Measurements from ENCODE around the gene SEC14L5.

The SEC14L5 gene

GRCh38 chr16:5016967-5017677, 59.0 kb downstream of the SEC14L5 start:
- DNase-seq = no peak

DNA sequence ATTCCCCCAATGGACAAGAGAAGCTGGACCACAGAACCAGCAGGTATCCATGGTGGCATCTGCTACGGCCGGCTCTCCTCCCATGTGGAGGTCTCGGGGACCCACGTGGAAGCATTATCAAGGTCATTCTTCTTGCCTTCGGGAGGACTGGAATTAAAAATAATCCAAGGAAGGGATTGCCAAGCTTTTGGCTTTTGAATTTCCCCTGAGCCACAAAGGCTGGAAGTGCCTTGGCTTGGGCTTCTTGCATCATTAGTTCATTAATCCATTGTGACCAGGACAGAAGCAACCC, 59.5 kb downstream of the SEC14L5 start:
- DNase-seq = no peak

DNA sequence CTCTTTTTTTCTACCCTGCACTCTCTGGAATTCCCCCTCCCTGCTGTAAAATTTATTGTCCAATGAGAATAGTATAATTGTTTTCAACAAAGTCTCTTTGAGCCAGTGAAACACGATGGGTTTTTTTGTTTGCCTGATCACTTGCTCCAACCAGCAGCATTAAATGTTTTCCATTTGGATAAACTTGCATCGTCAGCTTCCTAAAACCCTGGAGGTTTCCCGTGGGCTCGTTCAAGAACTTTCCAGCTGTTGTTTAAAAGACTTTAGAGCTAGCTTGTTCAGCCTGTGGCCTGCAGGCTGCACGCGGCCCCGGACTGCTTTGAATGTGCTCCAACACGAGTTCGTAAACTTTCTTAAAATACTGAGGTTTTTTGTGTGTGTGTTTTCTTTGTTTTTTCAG, 60.7 kb downstream of the SEC14L5 start:
- no peak for DNase-seq

DNA sequence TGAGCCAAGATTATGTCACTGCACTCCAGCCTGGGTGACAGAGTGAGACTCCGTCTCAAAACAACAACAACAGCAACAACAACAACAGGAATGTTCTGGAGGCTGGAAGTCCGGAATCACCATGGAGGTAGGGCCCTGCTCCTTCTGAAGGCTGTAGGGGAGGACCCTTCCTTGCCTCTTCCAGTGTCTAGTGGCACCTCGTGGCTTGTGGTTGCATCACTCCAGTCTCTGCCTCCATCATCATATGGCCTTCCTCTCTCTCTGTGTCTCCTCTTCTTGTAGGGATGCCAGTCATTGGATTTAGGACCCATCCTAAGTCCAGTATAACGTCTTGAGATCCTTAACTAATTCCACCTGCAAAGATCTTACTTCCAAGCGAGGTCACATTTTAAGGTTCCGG, 61.6 kb downstream of the SEC14L5 start:
- DNase-seq = no peak

DNA sequence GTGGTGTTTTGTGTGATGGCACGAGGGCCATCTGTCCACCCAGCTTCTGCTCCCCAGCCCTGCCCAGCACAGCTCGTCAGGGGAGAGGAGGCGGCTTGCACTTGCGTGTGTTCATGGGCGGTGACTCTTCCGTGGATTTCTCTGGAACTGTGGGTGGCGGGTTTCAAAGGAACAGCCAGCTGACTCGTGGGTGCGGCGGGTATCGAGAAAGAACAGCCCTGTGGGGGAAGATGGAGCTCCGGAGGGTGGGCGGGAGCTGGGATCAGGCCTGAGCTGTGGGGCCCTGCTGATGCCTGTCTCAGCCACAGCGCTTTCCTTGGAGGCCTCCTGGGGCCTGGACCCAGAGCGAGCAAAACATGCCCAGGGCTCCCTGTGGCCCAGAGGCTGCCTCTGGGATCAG, 62.4 kb downstream of the SEC14L5 start:
- DNase-seq = no peak

- DNase-seq = no peak
These were observed 64.4 kb downstream of the SEC14L5 start for GRCh38 chr16:5022521-5022920.

GRCh38 chr16:5024632-5025031, 66.5 kb downstream of the SEC14L5 start:
- peak; percentile 42 for DNase-seq

- peak; percentile 9 for DNase-seq
These were observed 67.1 kb downstream of the SEC14L5 start for GRCh38 chr16:5025171-5025632.

DNA sequence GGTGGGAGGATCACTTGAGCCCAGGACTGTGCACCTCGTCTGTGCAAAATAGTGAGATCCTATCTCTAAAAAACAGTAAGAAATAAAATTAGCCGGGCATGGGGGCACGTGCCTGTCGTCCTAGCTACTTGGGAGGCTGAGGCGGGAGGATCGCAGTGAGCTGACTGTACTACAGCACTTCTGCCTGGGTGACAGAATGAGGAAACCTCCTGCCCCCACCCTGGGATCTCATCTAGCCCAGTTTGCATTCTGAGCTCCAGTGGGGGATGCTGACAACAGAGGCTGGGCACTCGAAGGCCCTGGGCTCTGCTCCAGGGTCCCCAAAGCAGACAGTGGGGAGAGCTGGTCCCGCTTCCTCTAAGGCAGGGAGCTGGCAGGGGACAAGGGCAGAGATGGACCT, 68.5 kb downstream of the SEC14L5 start:
- DNase-seq = no peak

GRCh38 chr16:5027086-5027485, 69.0 kb downstream of the SEC14L5 start:
- DNase-seq = no peak

- no peak for DNase-seq
These were observed 69.6 kb downstream of the SEC14L5 start for GRCh38 chr16:5027575-5028235.

- no peak for DNase-seq
These were observed 70.9 kb downstream of the SEC14L5 start for GRCh38 chr16:5028950-5029475.

- DNase-seq = no peak
These were observed 72.2 kb downstream of the SEC14L5 start for GRCh38 chr16:5030251-5030870.

- no peak for DNase-seq
These were observed 73.5 kb downstream of the SEC14L5 start for GRCh38 chr16:5031601-5032000.

- peak; percentile 45 for DNase-seq
These were observed 74.6 kb downstream of the SEC14L5 start for GRCh38 chr16:5032748-5033167.

- DNase-seq = peak; percentile 84
These were observed 75.4 kb downstream of the SEC14L5 start, which contains the start of gene NAGPA for GRCh38 chr16:5033256-5034166. Gene NAGPA, minus strand, starts transcription at chr16:5033935. Its CDS starts 21 bp downstream, at chr16:5033914.

- no peak for DNase-seq
These were observed 76.0 kb downstream of the SEC14L5 start for GRCh38 chr16:5034167-5034523.

- no peak for DNase-seq
These were observed 77.7 kb downstream of the SEC14L5 start for GRCh38 chr16:5035909-5036227.

DNA sequence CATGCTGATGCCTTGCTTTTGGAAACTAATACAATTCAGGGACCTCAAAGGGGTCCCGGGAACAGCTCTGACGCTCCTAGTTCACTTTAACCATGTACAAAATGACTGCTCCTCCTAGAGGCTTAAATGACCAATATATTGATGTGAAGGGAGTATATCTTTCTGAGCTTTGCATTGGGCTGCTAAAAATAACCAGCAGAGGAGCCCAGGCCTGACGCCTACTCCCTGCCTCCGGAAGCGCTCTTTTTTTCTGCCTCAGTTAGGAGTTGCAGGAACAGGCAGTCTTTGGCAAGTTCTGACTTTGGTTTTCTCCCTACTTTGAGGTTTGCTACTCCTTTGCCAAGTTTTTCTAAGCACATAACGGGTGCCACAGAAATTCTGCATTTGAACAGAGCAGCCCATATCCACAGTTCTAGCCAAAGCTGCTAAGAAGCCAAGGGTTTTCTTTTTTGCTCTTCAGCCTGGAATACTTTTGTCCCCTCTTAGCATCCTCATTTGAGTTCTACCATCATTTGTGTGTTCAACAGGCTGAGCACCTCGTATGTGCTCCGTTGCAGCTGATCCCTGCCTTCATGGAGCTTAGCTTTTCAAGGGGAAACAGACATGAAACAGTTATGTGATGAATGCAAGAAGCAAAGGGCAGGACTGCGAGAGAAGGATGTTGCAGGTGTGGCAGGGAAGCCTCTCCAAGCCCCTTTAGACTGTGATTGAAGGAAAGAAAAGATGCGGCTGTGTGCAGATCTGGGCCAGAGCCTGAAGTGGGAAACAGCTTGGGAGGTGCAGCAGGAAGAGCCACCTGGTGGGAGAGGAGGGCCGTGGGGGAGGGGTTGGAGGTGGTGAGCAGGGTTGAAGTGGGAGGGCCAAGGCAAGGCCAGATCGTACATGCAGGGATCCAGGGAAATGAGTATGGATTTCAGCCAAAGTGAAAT, 78.4 kb downstream of the SEC14L5 start:
- DNase-seq = no peak

- DNase-seq = no peak
These were observed 82.3 kb downstream of the SEC14L5 start for GRCh38 chr16:5040451-5040850.

DNA sequence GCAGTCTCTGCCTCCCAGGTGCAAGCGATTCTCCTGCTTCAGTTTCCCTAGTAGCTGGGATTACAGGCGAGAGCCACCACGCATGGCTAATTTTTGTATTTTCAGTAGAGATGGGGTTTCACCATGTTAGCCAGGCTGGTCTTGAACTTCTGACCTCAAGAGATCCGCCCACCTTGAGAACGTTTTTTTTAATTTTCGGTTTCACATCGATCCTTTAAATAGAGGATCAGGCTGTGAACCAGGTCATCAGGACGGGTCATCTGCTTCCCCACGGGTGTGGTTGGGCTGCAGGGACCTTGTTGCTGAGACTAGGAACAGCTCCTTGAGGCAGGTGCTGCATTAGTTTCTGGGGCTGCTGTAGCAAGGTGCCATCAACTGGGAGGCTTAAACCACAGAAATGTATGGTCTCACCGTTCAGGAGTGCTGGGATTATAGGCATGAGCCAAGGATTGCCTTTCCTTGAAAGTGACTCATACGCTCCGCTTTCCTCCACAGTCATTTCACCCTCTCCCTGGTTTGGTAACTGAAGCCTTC, 83.5 kb downstream of the SEC14L5 start:
- no peak for DNase-seq
